ENCODE results near the gene ZNF536. TPM values are rescaled to one million over a fixed set of nuclear protein-coding genes. Genes with fewer than 3 reads are reported as not detected.

ZNF536 gene
- polyA plus RNA-seq, 1 of the 3 experiments (the other 2 are of a cell fraction): 0.41 TPM

DNA sequence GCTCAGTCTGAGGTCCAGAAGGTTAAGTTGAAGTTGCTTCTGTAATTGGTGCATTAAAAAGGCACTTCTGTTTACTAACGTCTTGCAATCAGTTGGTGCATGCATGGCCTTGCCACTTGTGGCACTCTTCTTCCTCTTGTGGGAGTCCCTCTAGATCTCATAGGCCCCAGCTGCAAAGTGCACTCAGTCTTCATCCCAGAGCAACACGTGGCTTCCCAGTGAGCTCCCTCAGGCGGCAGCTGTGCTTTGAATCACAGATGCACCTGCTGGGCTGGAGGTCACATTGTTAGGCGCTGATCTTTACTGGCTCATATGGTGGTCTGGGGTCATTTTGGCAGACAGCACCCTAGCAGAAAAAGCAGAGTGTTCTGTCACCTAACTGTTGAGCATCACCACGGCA, 215.7 kb downstream of the ZNF536 start:
- Histone ChIP-seq H3K27me3 (ENCODE audit: insufficient read depth) (no peaks in the 10 kb centered on the region), H3K27ac (ENCODE audit: low read depth in 2 of 2, low read length in 1 of 2) (no peak overlapping the region), H3K4me1 (ENCODE audit: control insufficient read depth in 1 of 2, insufficient read depth in 2 of 2, low read depth in 1 of 2, low read length in 1 of 2) (peaks cover 0 to 2% of the 10 kb centered on the region in 2 experiments; a peak in 1 of 4 replicates), H3F3A (replicated peaks; ENCODE audit: insufficient read depth) (no peaks in the 10 kb centered on the region), H3K36me3 (replicated peaks in 1 of 2; ENCODE audit: control insufficient read depth in 1 of 2, insufficient read depth in 2 of 2, low read length in 1 of 2) (no peaks in the 10 kb centered on the region), H2AFZ (ENCODE audit: low read depth) (no peak overlapping the region), H3K4me2 (no peak overlapping the region), H3K9me2 (no peaks in the 10 kb centered on the region), H3K9ac (no peak overlapping the region), H3K79me2 (ENCODE audit: insufficient read depth) (no peaks in the 10 kb centered on the region), H3K9me3 (no peaks in the 10 kb centered on the region), H3K4me3 (ENCODE audit: low read depth in 2 of 2, low read length in 1 of 2) (no peak overlapping the region), H4K20me1 (ENCODE audit: insufficient read depth) (no peaks in the 10 kb centered on the region)
- ChIA-PET CTCF (no interaction called here), POLR2A (no interaction called here)
- DNase-seq: no peak
- 8% methylated on average over 4 of the region's 5 CpGs for WGBS (ENCODE audit: low lambda C conversion rate)
- TF ChIP-seq, protein P1, sequence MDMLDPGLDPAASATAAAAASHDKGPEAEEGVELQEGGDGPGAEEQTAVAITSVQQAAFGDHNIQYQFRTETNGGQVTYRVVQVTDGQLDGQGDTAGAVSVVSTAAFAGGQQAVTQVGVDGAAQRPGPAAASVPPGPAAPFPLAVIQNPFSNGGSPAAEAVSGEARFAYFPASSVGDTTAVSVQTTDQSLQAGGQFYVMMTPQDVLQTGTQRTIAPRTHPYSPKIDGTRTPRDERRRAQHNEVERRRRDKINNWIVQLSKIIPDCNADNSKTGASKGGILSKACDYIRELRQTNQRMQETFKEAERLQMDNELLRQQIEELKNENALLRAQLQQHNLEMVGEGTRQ (IDR thresholded peaks at IDR 0.05; ENCODE audit: borderline replicate concordance, low read depth, low read length): no peak
- TF ChIP-seq RXRA (IDR thresholded peaks at IDR 0.05; ENCODE audit: borderline replicate concordance, low read depth): no peak
- no peak for TF ChIP-seq NRF1 (IDR thresholded peaks at IDR 0.05; ENCODE audit: low read depth, low read length)
- no peak for TF ChIP-seq FOSL2 (IDR thresholded peaks at IDR 0.05; ENCODE audit: borderline replicate concordance, low read depth)
- TF ChIP-seq GABPA (IDR thresholded peaks at IDR 0.05; ENCODE audit: low read depth): no peak
- no peak for TF ChIP-seq ELF1 (IDR thresholded peaks at IDR 0.05)
- TF ChIP-seq ZBTB33 (IDR thresholded peaks at IDR 0.05; ENCODE audit: borderline replicate concordance, low read depth): no peak
- TF ChIP-seq MXI1 (IDR thresholded peaks at IDR 0.05; ENCODE audit: low read depth, low read length): no peak
- TF ChIP-seq, protein P2, sequence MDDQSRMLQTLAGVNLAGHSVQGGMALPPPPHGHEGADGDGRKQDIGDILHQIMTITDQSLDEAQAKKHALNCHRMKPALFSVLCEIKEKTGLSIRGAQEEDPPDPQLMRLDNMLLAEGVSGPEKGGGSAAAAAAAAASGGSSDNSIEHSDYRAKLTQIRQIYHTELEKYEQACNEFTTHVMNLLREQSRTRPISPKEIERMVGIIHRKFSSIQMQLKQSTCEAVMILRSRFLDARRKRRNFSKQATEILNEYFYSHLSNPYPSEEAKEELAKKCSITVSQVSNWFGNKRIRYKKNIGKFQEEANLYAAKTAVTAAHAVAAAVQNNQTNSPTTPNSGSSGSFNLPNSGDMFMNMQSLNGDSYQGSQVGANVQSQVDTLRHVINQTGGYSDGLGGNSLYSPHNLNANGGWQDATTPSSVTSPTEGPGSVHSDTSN (IDR thresholded peaks at IDR 0.05): no peak
- no peak for TF ChIP-seq TAF1 (IDR thresholded peaks at IDR 0.05; ENCODE audit: borderline replicate concordance, low read depth, low read length)
- no peak for TF ChIP-seq MEF2A (IDR thresholded peaks at IDR 0.05; ENCODE audit: borderline replicate concordance, low read depth)
- TF ChIP-seq NFIC (IDR thresholded peaks at IDR 0.05; ENCODE audit: borderline replicate concordance): no peak
- no peak for TF ChIP-seq SMC3 (IDR thresholded peaks at IDR 0.05; ENCODE audit: low read depth, low read length)
- TF ChIP-seq, protein P3, sequence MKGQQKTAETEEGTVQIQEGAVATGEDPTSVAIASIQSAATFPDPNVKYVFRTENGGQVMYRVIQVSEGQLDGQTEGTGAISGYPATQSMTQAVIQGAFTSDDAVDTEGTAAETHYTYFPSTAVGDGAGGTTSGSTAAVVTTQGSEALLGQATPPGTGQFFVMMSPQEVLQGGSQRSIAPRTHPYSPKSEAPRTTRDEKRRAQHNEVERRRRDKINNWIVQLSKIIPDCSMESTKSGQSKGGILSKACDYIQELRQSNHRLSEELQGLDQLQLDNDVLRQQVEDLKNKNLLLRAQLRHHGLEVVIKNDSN (IDR thresholded peaks at IDR 0.05; ENCODE audit: borderline replicate concordance, low read depth): no peak
